Esophagus muscularis mucosa (tissue), 4 donors: ENCODE measurements around the gene PDGFRB. TPM values are rescaled to one million over a fixed set of nuclear protein-coding genes. Genes with fewer than 3 reads are reported as not detected.

Experiments used
- DNase-seq: peaks from one replicate; pipeline ENCODE4 v3.0.0-alpha.2; 2017; ENCODE audit errors: extremely low spot score
- H3K27ac ChIP-seq, 4 donors: fragments of 200-600 bp; sonication (generic); replicated peaks in 1 of 4; 1 replicate in 3 of 4; 2 replicates in 1 of 4; pipeline ENCODE4 v1.5.1; 2016 to 2019; ENCODE audit warnings: mild to moderate bottlenecking in 1 of 4
- H3K27me3 ChIP-seq, 4 donors: fragments of 200-600 bp; sonication (generic); one replicate each; pipeline versions ENCODE4 v1.5.1 to v1.6.0; 2016 to 2019
- H3K36me3 ChIP-seq, 4 donors: fragments of 200-600 bp; sonication (generic); one replicate each; pipeline ENCODE4 v1.5.1; 2016 to 2019
- H3K4me1 ChIP-seq, 4 donors: fragments of 200-600 bp; sonication (generic); one replicate each; pipeline ENCODE4 v1.5.1; 2016 to 2019
- H3K4me3 ChIP-seq, 4 donors: fragments of 200-600 bp; sonication (generic); 1 replicate in 2 of 4; 2 replicates in 2 of 4; pipeline ENCODE4 v1.5.1; 2016 to 2019; ENCODE audit warnings: mild to moderate bottlenecking in 4 of 4, moderate library complexity in 1 of 4
- H3K9me3 ChIP-seq, 4 donors: fragments of 200-600 bp; sonication (generic); 1 replicate in 3 of 4; 2 replicates in 1 of 4; pipeline ENCODE4 v1.5.1; 2016 to 2019
- EP300 ChIP-seq: sonication (generic); formaldehyde crosslinking; IDR thresholded peaks from one replicate; pipeline ENCODE4 v1.6.1; 2017; ENCODE audit warnings: antibody characterized with exemption
- POLR2A ChIP-seq: fragments of 450-650 bp; IDR thresholded peaks from one replicate; pipeline ENCODE4 v1.6.1; 2017; ENCODE audit warnings: antibody characterized with exemption, moderate library complexity, mild to moderate bottlenecking, low read depth
- POLR2AphosphoS5 ChIP-seq, 2 donors: sonication (generic); formaldehyde crosslinking; IDR thresholded peaks; one replicate each; pipeline ENCODE4 v1.6.1; 2017; ENCODE audit warnings: antibody characterized with exemption in 2 of 2
- WGBS: methylation state at CpG from one replicate; pipeline ENCODE4 v1.1.5; 2018; 5-methylcytosine and 5-hydroxymethylcytosine counted together
- intact Hi-C: fragments of 100-400 bp; cut with DNase I; formaldehyde crosslinking; loops from one replicate; pipeline ENCODE4 v1.15.1; 2023
- total RNA-seq, 4 donors: library from RNA; depleted of rRNA; stranded (reverse); fragments of >200 nt; gene quantifications; one replicate each; pipeline versions ENCODE4 v1.1.0 to v1.2.1, GENCODE V29; 2016
- TF ChIP-seq, protein P1 (sequence below), 3 experiments: fragments of 200-600 bp in 2 of 3; fragments of 450-650 bp in 1 of 3; sonication (generic) in 2 of 3; IDR thresholded peaks; one replicate each; pipeline ENCODE4 v1.5.1; 2017 to 2019; ENCODE audit warnings: antibody characterized with exemption in 3 of 3, mild to moderate bottlenecking in 2 of 3, moderate library complexity in 1 of 3

PDGFRB gene
- total RNA-seq, 4 donors from 2014 or later = 83.1 to 219 (median 141) TPM

DNA sequence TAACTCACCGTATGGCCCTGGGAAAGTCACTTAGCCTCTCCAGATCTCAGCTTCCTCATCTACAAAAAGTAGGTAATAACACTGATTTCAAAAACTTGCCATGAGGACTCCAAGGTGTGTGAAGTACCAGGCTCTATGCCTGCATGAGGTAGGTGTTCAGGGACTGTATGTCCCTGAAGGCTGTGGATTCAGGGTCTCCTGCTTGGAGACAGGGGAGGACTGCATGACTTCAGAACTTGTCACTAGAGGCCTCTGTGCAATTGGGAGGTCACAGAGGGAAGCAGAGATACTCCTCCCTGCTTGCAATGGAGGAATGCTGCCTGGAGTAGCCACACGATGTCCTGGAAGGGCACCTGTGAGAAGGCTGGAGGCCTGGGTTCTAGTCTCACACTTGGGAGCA lies 2.2 kb downstream of the PDGFRB start:
- 80% methylated on average over 1 of the region's 2 CpGs for WGBS
- Histone ChIP-seq H3K4me3 (peak overlapping the region; percentile 60 to 67 (median 62)), H3K27me3 (no peaks in the 10 kb centered on the region), H3K36me3 (peaks cover 0 to 12% (median 3%) of the 10 kb centered on the region in 4 donors), H3K4me1 (peaks cover 23 to 95% (median 94%) of the 10 kb centered on the region in 4 donors), H3K9me3 (no peaks in the 10 kb centered on the region), H3K27ac (peak overlapping the region; percentile 85 to 90 (median 88))
- intact Hi-C loops = no loop called here
- TF ChIP-seq EP300 (no peak), POLR2AphosphoS5 (IDR thresholded peaks at IDR 0.05) (no peak), POLR2A (no peak)
- TF ChIP-seq, protein P1, sequence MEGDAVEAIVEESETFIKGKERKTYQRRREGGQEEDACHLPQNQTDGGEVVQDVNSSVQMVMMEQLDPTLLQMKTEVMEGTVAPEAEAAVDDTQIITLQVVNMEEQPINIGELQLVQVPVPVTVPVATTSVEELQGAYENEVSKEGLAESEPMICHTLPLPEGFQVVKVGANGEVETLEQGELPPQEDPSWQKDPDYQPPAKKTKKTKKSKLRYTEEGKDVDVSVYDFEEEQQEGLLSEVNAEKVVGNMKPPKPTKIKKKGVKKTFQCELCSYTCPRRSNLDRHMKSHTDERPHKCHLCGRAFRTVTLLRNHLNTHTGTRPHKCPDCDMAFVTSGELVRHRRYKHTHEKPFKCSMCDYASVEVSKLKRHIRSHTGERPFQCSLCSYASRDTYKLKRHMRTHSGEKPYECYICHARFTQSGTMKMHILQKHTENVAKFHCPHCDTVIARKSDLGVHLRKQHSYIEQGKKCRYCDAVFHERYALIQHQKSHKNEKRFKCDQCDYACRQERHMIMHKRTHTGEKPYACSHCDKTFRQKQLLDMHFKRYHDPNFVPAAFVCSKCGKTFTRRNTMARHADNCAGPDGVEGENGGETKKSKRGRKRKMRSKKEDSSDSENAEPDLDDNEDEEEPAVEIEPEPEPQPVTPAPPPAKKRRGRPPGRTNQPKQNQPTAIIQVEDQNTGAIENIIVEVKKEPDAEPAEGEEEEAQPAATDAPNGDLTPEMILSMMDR (IDR thresholded peaks at IDR 0.05) = no peak
- no peak for DNase-seq

DNA sequence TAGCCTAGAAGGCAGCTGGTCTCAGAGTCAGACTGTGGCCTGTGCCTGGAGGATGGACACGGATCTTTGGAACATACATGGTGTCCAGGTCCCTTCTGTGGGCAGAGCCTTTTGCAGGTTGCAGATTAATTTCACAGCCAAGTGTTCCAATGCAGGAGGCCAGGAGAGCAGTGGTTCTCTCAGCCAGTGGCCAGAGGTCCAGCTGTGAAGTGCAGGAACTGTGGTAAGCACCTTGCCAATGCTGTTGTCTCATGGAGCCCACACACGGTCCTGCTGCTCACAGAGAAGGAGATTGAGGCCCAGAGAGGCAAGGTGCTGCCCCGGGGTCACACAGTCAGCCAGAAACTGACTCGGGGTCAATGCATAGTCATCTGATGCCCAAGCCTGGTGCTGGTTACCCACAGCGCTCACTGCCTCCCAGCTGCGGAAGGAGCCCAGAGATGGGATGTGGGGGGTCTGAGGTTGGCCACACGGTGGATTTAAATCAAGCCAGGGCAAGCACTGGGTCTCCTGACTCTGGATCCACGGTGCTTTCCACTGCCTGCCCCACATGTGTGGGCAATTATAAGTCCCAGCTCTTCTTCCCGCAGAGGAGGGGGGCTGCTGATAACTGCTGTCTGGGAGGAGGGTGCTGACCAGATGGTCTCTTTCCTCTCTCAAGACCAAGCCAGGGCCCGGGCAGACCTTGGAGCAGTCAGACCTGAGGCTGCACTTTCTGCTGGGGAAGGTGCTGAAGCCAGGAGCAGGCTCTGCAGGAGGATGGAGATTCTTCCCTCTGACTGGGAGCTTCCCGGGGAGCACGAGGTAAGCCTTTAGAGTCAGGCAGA lies 2.8 kb downstream of the PDGFRB start:
- H3K36me3 ChIP-seq = peaks cover 0 to 12% (median 4%) of the 10 kb centered on the region in 4 donors
- no peaks in the 10 kb centered on the region for H3K27me3 ChIP-seq
- intact Hi-C loops = no loop called here
- peaks cover 19 to 95% (median 94%) of the 10 kb centered on the region in 4 donors for H3K4me1 ChIP-seq
- peak overlapping the region; percentile 85 to 90 (median 88) for H3K27ac ChIP-seq
- peak overlapping the region; percentile 60 to 67 (median 62) for H3K4me3 ChIP-seq
- DNase-seq = no peak
- TF ChIP-seq, protein P1 (IDR thresholded peaks at IDR 0.05) = no peak
- TF ChIP-seq POLR2A (no peak), EP300 (no peak), POLR2AphosphoS5 (IDR thresholded peaks at IDR 0.05) (no peak)
- 34% methylated on average over 7 of the region's 12 CpGs for WGBS
- H3K9me3 ChIP-seq = no peaks in the 10 kb centered on the region

DNA sequence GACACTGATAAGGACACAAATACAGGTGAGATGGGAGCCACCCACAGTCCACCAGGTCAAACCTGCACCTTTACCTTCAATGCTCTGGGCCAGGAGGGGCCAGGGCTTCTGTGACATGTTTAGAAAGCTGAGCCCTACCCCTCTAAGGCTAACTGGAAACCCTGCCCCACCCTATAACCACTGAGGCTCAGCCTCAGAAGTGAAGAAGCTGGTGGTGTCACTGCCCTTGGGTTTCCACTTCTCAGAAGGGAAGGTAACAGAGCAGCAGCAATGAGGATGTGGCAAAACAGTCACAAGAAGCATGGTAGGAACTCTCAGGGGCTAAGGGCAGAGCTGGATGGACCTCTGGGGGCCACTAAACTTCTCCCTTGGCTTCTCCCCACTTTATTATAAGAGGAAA lies 6.0 kb downstream of the PDGFRB start:
- no peak for DNase-seq
- H3K4me3 ChIP-seq = peak overlapping the region in 3 of 4 donors; percentile 12 to 67 (median 36)
- peaks cover 0 to 12% (median 4%) of the 10 kb centered on the region in 4 donors for H3K36me3 ChIP-seq
- H3K27ac ChIP-seq = peak overlapping the region; percentile 57 to 90 (median 74)
- no peaks in the 10 kb centered on the region for H3K9me3 ChIP-seq
- peaks cover 9 to 99% (median 96%) of the 10 kb centered on the region in 4 donors for H3K4me1 ChIP-seq
- TF ChIP-seq POLR2AphosphoS5 (IDR thresholded peaks at IDR 0.05) (no peak), POLR2A (no peak), EP300 (no peak)
- TF ChIP-seq, protein P1 (IDR thresholded peaks at IDR 0.05) = no peak
- H3K27me3 ChIP-seq = no peaks in the 10 kb centered on the region
- intact Hi-C loops = no loop called here

DNA sequence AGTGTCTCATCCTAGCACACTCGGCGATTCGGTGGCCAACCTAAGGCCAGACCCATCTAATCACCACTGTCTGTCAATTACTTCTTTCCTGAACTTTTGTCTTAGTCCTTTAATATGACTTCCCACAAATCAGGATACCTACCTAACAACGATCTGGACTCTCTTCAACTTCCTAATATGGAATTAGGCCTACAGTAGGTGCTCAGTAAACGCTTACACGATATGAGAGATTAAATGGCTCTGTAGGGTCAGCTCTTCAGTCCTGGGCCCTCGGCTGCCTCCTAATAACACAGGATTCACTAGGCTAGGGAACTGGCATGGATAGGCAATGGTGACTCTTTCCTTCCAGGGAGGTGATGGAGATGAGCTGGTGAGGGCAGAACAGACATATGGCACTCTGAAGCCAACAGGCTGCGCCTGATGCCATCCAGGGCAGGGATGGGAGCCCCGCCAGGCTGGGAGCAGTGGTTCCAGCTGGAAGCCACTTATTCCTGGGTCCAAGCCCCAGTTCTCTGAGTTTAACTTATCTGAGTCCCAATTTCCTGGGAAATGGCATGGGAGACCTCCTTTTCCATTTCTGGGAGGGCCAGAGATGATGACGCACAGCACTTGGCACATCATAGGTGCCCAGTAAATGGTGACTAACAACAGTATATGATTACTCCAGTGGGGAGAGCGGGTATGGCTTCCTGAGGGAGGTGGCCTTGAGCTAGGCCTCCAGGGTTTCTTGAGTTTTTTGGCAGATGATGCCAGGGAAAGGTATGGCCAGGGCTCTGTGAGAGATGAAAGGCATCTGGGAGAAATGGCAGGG lies 7.3 kb downstream of the PDGFRB start:
- TF ChIP-seq EP300 (no peak), POLR2A (no peak), POLR2AphosphoS5 (IDR thresholded peaks at IDR 0.05) (no peak)
- TF ChIP-seq, protein P1 (IDR thresholded peaks at IDR 0.05) = no peak
- Histone ChIP-seq H3K9me3 (no peaks in the 10 kb centered on the region), H3K36me3 (peaks cover 0 to 12% (median 4%) of the 10 kb centered on the region in 4 donors), H3K27ac (peak overlapping the region; percentile 66 to 90 (median 82)), H3K4me1 (peaks cover 21 to 99% (median 96%) of the 10 kb centered on the region in 4 donors), H3K27me3 (no peaks in the 10 kb centered on the region), H3K4me3 (peak overlapping the region in 1 of 4 donors; percentile 30)
- 76% methylated on average over 10 of the region's 11 CpGs for WGBS
- DNase-seq = no peak
- intact Hi-C loops = no loop called here
